Stimulated activated naive CD8-positive, alpha-beta T cell treated with anti-CD3 and anti-CD28 coated beads, Interleukin-15, Interleukin-2, amounts not matched to agents 100 U/mL and 50 U/mL, for 24 hours (primary cell): ENCODE data around the gene NLRC5.

ENCODE experiments used
- ATAC-seq: fragments of 150-1000 bp; cut with Tn5 transposase; one replicate; pipeline ENCODE4 v1.10.0; 2021
- DNase-seq: peaks from one replicate; pipeline ENCODE4 v3.0.0; 2021

NLRC5 gene

GRCh38 chr16:57025941-57026777 is 36.8 kb downstream of the NLRC5 start:
- no peak for DNase-seq
- no peak for ATAC-seq

GRCh38 chr16:57026778-57027062 is 37.4 kb downstream of the NLRC5 start:
- ATAC-seq (no peak), DNase-seq (no peak)

- DNase-seq (no peak), ATAC-seq (no peak)
These were observed 37.7 kb downstream of the NLRC5 start for GRCh38 chr16:57027067-57027466.

- no peak for ATAC-seq
- no peak for DNase-seq
These were observed 38.7 kb downstream of the NLRC5 start for GRCh38 chr16:57028086-57028485.

DNA sequence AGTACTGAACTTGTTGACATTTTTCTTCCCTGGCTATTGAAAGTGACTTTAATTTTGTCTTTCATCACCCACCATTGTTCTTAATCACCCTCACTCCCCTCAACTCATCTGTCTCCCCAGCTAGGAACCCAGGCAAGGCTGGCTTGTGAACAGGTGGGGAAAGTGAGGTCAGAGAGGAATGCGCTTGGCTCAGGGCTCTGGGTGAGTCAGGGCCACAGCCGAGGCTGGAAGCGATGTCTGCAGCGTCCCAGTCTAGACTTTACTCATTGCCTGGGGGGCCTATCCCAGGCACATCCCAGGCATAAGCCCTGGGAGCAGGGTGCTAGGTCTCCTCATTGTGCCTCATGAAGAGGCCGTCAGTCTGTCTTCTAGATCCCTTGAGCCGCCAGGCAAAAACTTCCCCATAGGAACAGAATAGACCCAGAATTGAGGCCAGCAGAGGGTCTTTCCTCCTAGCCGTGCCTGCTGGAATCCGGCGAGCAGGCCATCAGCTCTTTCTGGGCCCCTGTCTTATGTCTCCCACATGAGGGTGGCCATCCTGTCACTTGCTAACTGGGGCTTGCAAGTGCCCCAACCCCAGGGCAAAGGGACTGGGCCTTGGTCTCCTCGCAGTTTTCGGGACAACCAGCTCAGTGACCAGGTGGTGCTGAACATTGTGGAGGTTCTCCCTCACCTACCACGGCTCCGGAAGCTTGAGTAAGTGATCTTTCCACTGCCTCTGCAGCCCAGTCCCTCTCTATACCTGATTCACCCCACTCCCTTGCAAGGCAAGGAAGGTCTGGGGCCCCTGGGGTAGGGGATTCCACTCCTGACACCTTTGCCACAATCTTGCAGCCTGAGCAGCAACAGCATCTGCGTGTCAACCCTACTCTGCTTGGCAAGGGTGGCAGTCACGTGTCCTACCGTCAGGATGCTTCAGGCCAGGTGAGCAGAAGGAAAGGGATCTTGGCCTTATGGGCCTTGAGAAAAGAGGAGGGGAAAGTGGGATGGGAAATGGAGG is 40.1 kb downstream of the NLRC5 start:
- ATAC-seq, result peak; percentile 41

GRCh38 chr16:57030346-57030902 is 41.1 kb downstream of the NLRC5 start:
- no peak for ATAC-seq
- DNase-seq, result no peak

More for the DNA sequence above, 40.1 kb downstream of the NLRC5 start:
- DNase-seq, result no peak

DNA sequence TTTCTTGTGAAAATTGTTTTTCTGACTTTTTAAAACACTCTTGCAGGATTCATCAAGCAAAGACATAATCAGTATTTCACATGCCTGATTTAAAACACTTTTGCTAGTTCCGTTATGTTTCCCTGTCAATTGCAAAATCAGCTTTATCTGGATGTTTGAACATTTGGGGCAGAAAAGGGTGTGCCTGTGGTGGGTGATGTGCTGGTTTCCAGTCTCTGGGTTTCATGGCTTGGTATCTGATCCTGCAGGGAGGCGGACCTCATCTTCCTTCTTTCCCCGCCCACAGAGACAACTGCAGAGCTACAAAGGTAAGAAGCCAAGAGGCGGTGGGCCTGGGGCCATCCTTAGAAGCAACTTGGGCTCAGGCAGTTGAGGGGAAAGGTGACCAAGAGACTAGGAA is 41.8 kb downstream of the NLRC5 start:
- no peak for ATAC-seq
- DNase-seq, result no peak

DNA sequence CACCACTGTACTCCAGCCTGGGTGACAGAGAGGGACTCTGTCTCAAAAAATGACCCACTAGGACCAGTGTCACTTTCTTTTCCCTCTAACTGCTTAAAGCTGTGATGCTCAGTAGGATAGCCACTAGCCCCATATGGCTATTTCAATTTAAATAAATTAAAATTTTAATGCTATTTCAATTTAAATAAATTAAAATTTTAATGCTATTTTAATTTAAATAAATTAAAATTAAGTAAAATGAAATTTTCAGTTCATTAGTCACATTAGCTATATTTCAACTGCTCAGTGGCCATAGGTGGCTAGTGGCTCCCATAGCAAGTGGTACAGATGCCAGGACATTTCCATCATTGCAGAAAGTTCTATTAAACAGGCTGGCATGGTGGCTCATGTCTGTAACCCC is 43.0 kb downstream of the NLRC5 start:
- DNase-seq, result no peak

GRCh38 chr16:57032931-57033330 is 43.6 kb downstream of the NLRC5 start:
- DNase-seq (no peak), ATAC-seq (no peak)

More for the DNA sequence above, 43.0 kb downstream of the NLRC5 start:
- ATAC-seq, result no peak

DNA sequence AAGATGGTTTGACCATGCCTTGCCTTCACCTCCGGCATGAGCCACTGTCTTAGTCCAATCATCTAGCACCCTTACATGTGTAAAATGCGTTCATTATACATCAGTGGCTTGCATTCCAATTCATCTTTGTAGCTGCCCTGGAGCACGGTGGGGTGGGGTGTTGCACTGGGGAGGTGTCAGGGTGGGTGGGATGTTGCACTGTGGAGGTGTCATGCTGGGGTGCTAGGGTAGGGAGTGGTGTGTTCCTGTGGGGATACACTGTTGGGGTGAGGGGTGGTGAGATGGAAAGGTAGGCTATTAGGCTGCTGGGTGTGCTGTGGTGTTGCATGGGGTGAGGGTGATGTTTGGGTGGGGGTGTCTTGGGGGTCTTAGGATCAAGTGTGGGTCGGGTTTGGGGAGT is 47.0 kb downstream of the NLRC5 start:
- DNase-seq, result no peak
- no peak for ATAC-seq

DNA sequence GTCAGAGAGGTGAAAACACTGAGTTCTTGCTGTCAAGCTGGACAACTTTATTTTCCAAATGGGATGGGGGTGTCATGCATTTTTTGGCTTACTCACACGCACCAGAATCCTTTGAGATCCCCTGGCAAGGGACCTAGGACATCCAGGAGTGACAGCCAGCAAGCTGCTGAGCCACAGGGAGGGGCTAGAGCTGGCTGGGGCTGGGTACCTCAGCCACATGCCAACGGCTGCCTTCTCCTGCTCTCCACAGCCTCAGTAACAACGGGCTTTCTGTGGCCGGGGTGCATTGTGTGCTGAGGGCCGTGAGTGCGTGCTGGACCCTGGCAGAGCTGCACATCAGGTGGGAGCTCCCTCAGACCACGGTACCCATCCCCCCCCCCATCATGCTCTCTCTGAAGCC is 47.6 kb downstream of the NLRC5 start:
- ATAC-seq (no peak), DNase-seq (no peak)

- ATAC-seq, result no peak
- no peak for DNase-seq
These were observed 48.8 kb downstream of the NLRC5 start for GRCh38 chr16:57038166-57038565.

- DNase-seq (peak; percentile 58), ATAC-seq (no peak)
These were observed 49.9 kb downstream of the NLRC5 start for GRCh38 chr16:57039148-57039812.

GRCh38 chr16:57041182-57042156 is 52.1 kb downstream of the NLRC5 start:
- peak; percentile 78 for ATAC-seq
- DNase-seq, result peak; percentile 87

- ATAC-seq (peak; percentile 82), DNase-seq (peak; percentile 84)
These were observed 53.1 kb downstream of the NLRC5 start for GRCh38 chr16:57042157-57043111.

GRCh38 chr16:57043248-57043647 is 53.9 kb downstream of the NLRC5 start:
- no peak for DNase-seq
- ATAC-seq, result no peak

DNA sequence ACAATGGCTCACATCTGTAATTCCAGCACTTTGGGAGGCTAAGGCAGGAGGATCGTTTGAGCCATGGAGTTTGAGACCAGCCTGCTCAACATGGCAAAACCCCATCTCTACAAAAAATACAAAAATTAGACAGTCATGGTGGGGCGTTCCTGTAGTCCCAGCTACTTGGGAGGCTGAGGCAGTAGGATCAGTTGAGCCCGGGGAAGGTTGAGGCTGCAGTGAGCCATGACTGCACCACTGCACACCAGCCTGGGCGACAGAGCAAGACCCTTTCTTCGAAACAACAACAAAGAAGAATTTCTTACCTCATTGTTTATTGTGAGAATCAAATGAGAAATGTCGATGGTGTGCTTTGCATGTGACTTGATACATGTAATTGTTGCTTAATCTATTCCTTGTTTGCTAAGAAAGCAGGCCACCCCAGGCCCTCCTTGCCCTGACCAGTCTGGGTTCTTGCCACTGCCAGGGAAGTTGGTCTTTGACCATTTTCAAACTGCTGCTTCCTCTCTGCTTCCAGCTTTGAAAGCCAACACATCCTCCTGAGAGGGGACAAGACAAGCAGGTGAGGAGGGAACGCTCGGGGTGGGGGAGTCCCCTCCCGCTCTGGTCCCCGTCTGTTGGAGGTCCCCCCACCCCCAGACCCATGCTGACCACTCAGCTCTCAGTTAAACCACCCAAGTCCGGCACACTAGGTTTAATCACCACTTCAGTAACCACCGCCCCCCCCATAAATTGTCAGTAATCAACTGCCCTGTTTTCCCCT is 55.8 kb downstream of the NLRC5 start:
- DNase-seq (no peak), ATAC-seq (no peak)

GRCh38 chr16:57045694-57046381 is 56.5 kb downstream of the NLRC5 start:
- ATAC-seq (no peak), DNase-seq (peak; percentile 48)
